ENCODE data around the gene BAHD1.

Gene BAHD1

DNA sequence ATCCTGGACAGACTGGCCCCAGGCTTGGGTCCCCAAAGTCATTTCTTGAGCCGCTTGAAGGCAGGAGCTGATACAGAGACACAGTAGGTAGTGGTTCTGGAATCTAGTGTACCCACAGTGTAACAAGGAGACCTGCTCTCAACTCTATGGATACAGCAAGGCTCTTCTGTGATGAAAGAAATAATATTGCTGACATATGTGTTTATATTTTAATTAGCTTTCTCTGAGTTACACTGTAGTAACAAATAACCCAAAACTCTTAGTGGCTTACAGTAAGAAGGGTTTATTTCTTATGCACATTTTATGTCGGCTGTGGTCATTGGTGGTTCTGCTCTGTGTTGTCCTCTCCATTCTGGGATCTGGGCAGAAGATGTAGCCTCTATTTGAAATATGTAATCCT, 75.6 kb downstream of the BAHD1 start:
- no peak overlapping the region for H3K4me3 ChIP-seq (ENCODE audit: low read depth, low read length)
- TF ChIP-seq CTCF (IDR thresholded peaks at IDR 0.05; ENCODE audit: low read depth, low read length), result no peak

Measured in WI38 (cell line).